Mucosa of descending colon (tissue), 3 donors: ENCODE measurements around the gene GABBR2. TPM values are rescaled to one million over a fixed set of nuclear protein-coding genes. Genes with fewer than 3 reads are reported as not detected.

ENCODE experiments used
- ATAC-seq: fragments of 200-7000 bp; cut with Tn5 transposase; one replicate; pipeline ENCODE4 v1.9.1; 2020; ENCODE audit warnings: mild to moderate bottlenecking, moderate library complexity
- DNase-seq, 3 donors: peaks; one replicate each; pipeline ENCODE4 v3.0.0-alpha.2; 2020
- H3K36me3 ChIP-seq: fragments of 200-600 bp; one replicate; pipeline ENCODE4 v1.8.0; 2021; ENCODE audit warnings: low read depth, mild to moderate bottlenecking
- H3K4me1 ChIP-seq: fragments of 200-600 bp; one replicate; pipeline ENCODE4 v1.8.0; 2021; ENCODE audit warnings: low read depth, mild to moderate bottlenecking
- H3K4me3 ChIP-seq: fragments of 200-600 bp; one replicate; pipeline ENCODE4 v1.8.0; 2021; ENCODE audit warnings: mild to moderate bottlenecking
- H3K9me3 ChIP-seq: fragments of 200-600 bp; one replicate; pipeline ENCODE4 v1.8.0; 2021; ENCODE audit warnings: mild to moderate bottlenecking
- CTCF ChIP-seq: fragments of 200-600 bp; IDR thresholded peaks from one replicate; pipeline ENCODE4 v1.8.0; 2022; ENCODE audit warnings: antibody characterized with exemption, mild to moderate bottlenecking
- intact Hi-C, 2 donors: fragments of 100-400 bp; cut with DNase I in 1 of 2; cut with micrococcal nuclease in 1 of 2; formaldehyde crosslinking; loops; one replicate each; pipeline versions ENCODE4 v1.11.0 to v1.11.1; 2022; cut with DNase I, micrococcal nuclease
- total RNA-seq, 3 donors: library from RNA; stranded (reverse); fragmentation: NEBNext Ultra II Directional in 2 of 3; extraction: Animal tissue kit (Norgen Biotek cat#: 25700) in 2 of 3; gene quantifications; one replicate each; pipeline versions ENCODE4 v1.2.1 to v1.2.4, GENCODE V29; 2021 to 2023
- donor health status: DM: no; HTN: no; CAD: no; lungs with moderate emphysema.
- donor health status: DM: no; HTN: no; CAD: no.
- donor health status: DM: no; HTN: yes; CAD: no.

GABBR2 gene
- total RNA-seq, 3 donors from 2014 or later, result 0.35 TPM; not detected in 2

DNA sequence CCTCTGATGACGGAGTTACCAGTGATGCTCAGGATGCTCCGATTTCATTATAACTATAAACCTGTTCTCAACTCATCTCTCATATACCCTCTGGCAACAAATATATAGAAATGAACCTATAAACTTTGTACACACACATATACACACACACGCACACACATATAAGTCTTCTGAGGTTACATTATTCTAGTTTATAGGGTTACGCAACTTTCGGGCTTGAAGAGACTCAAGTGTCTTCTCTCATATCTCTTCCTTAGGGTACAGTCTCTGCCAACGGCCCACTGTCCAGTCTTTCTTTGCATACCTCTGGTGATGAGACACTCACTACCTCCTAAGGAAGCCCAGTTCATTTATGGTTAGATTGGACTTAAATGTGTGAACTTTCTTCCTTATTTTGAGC lies 383.9 kb downstream of the GABBR2 start:
- no peak for TF ChIP-seq CTCF

GRCh38 chr9:98323831-98324135 lies 385.0 kb downstream of the GABBR2 start:
- Histone ChIP-seq H3K36me3 (no peaks in the 10 kb centered on the region), H3K4me1 (no peaks in the 10 kb centered on the region), H3K4me3 (no peak overlapping the region), H3K9me3 (no peaks in the 10 kb centered on the region)
- intact Hi-C loops, result no loop called here
- ATAC-seq (no peak), DNase-seq (no peak)
- no peak for TF ChIP-seq CTCF

More for the DNA sequence above, 383.9 kb downstream of the GABBR2 start:
- intact Hi-C loops, result no loop called here
- no peaks in the 10 kb centered on the region for H3K36me3 ChIP-seq
- H3K4me1 ChIP-seq, result no peaks in the 10 kb centered on the region
- no peak for ATAC-seq
- no peak for DNase-seq
- H3K4me3 ChIP-seq, result no peak overlapping the region
- no peaks in the 10 kb centered on the region for H3K9me3 ChIP-seq

GRCh38 chr9:98323051-98323830 lies 385.5 kb downstream of the GABBR2 start:
- intact Hi-C loops, result no loop called here
- no peak for TF ChIP-seq CTCF
- Histone ChIP-seq H3K4me1 (no peaks in the 10 kb centered on the region), H3K36me3 (no peaks in the 10 kb centered on the region), H3K4me3 (no peak overlapping the region), H3K9me3 (no peaks in the 10 kb centered on the region)
- no peak for DNase-seq
- no peak for ATAC-seq

- no peak for TF ChIP-seq CTCF
- no peaks in the 10 kb centered on the region for H3K9me3 ChIP-seq
- intact Hi-C loops, result no loop called here
These were observed 387.5 kb downstream of the GABBR2 start for GRCh38 chr9:98321269-98321668.

DNA sequence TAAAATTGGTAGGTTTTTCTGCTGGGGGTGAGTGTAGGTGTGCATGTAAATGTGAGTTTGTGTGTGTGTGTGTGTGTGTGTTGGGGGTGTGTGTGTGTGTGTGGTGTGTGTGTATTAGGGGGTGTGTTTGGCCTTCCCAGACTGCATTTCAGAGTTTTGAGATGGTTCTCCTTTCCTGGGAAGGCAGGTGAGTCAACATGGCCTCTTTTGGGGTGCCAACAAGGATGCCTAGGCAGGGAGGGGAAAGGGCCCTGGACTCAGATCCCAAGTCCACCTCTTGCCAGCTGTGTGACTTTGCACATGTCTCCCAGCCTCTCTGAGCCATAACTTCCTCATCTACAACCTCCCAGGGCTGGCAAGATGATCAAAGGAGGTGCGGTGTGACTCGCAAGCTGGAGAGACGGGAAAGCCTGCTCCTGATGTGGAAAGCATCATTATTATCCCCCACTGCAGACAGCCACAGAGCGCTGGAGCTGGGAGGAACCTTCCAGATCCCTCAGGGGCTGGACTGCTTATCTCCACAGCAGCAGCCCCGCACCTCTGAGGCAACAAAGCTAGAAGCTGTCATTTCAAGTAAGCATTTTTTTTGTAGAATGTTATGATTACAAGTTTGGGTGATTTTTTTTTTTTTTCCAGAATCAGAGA lies 389.8 kb downstream of the GABBR2 start:
- no peak for DNase-seq
- no peak for TF ChIP-seq CTCF
- Histone ChIP-seq H3K4me3 (no peak overlapping the region), H3K9me3 (no peaks in the 10 kb centered on the region), H3K4me1 (no peaks in the 10 kb centered on the region), H3K36me3 (no peaks in the 10 kb centered on the region)
- no peak for ATAC-seq
- intact Hi-C loops, result no loop called here

More at GRCh38 chr9:98321269-98321668, 387.5 kb downstream of the GABBR2 start:
- no peaks in the 10 kb centered on the region for H3K4me1 ChIP-seq
- DNase-seq, result no peak
- no peak overlapping the region for H3K4me3 ChIP-seq
- no peak for ATAC-seq
- no peaks in the 10 kb centered on the region for H3K36me3 ChIP-seq
